NCI-H128 (cell line): Measurements from ENCODE around the gene TTC13.
"Not testable (repeated sequence)": the region's sequence is repeated elsewhere in the genome, so short reads cannot be mapped to it uniquely, and the experiment has no call there.

Source experiments
- DNase-seq: peaks from one replicate; lab custom pipeline; 2025; ENCODE audit not compliant: unreplicated experiment; lab: John Stamatoyannopoulos, UW

The TTC13 gene

DNA sequence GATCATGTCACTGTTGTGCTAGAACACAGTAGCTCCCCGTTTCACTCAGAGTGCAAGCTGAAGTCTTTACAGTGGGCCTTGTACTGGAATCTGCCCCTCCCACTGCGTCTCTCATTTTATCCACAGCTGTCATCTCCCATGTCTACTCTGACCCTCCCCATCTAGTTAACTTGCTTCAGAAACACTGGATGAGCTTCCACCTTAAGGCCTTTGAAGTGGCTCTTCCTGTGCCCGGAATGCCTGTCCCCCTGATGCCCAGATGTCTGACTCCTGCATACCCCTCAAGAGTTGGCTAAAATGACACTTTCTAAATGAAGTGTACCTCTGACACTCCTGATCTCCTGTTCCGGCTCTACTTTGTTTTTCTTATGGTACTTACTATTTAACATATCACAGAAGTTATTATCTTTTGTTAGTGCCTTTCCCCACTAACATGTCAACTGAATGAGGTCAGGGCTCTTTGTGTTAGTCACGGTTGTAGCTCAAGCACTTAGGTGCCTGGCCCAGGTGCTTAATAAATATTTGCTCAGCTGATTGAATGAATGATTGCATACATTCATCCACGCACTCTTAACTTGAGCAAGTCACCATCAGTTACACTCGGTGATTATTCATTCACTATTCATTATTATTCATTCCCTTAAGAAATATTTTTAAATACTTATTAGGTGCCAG lies 13.6 kb upstream of the TTC13 start:
- no peak for DNase-seq

DNA sequence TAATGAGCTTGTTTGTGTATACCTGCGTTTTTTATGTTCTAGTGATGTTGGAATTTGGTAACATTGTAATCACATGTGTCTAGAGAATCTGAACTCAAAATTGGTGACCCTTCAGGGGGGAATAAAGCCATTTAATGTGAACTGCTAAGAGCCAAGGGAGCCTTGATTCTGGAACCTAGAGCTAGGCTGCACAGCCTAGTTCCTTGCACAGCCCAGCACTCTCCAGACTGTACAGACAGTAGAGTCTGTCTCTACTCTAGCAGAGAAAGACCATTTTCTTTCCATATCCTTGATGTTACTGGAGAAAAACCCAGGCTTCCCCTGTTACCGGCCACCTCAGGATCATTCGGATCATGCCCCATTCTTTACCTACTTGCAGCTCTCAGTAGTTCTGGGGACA lies 8.8 kb upstream of the TTC13 start:
- DNase-seq, result no peak

DNA sequence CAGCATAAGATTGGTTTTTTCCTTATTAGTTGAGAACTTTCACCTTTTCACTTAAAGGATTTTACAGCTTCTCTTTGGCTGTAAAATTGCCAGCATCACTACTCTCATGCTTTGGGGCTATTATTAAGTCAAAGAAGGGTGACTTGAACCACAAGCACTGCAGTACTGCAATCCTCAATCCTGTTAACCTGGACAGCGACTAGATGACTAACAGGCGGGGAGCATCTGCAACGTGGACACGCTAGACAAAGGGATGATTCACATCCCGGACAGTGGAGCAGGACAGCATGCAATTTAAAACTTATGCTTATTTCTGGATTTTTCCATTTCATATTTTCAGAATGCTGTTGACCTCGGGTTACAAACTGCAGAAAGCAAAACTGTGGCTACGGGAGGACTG lies 8.3 kb upstream of the TTC13 start:
- DNase-seq, result no peak

DNA sequence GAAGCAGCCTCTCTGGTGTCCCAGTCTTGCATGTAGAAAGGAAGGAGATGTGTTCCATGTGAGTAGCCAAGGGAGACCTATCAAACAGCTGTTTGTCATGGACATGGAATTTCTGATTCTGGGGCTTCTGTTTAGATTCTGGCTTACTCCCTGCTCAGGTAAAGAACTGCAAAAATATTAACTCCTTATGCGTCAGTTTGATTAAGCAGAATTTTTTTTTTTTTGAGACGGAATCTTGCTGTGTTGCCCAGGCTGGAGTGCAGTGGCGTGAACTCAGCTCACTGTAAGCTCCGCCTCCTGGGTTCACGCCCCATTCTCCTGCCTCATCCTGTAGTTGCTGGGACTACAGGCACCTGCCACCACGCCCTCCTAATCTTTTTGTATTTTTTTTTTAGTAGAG lies 7.0 kb upstream of the TTC13 start:
- no peak for DNase-seq

DNA sequence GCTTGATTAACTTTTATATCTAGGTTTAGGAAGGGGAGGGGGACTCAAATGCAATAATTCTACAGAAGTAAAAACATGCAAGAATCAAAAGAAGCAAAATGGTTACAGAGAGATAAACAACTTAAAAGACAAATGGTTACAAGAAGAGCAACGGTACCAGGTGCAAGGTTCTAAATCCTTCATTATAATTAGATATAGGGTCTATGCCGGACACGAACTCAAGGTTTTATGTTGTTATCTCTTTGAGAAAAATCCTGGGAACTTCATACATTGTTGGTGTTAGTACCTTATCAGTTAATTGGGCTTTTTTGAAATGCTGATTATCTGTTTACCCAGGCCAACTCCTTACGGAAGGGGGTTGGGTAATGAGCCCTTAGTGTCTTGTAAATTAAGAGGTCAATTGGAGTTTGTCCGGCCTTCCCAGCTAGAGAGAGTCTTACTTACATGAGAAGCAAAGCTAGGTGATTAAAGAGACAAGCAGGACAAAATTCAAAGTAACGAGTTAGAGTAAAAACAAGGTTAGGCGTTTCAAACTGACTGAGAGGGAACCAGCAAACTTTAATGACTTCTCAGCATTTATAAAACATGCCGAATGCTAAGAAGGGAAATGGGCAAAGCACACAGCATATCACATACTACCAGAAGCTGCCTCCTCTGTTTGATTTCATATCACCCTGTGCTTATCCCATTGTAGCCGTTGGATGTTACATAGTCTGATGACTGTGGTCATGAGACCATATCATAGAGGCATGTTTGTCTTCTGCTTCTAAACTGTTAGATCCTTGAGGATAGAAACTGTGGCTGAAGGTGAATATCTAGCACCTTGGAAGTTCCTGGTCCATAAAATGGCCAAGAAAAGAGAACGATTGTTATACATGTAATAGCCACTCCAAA lies 6.2 kb upstream of the TTC13 start:
- DNase-seq, result not testable (repeated sequence)

DNA sequence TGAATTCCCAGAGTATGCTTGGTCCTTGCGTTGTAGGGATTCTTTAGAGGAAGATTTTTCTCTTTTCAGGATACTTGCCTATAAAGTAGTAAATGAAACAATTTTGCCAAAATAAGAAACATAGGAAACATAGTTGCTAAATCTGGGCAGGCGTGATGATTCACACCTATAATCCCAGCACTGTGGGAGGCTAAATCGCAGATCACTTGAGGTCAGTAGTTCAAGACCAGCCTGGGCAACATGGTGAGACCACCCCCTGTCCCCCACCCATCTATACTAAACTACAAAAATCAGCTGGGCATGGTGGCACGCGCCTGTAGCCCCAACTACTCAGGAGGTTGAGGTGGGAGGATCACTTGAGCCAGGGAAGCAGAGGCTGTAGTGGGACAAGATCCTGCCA lies 5.2 kb upstream of the TTC13 start:
- DNase-seq, result no peak

DNA sequence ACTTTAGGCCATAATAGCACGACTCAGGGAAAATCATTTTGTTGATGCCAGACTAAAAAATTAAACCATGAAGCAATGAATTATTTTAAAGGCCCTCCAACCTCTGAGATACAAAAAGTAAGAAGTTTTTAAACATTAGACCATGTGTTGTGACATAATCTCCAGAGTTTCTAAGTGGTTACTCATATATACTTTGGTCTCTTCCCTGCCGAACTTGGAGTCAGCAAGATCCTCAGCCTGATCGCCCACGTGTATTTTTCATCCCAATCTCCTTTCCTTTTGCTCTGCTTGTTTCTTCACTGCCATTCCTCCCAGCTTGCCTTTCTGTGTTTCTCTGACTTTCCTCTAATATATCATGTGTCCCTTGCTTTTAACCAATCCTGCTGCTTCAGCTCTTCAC lies 4.0 kb upstream of the TTC13 start:
- DNase-seq, result no peak

DNA sequence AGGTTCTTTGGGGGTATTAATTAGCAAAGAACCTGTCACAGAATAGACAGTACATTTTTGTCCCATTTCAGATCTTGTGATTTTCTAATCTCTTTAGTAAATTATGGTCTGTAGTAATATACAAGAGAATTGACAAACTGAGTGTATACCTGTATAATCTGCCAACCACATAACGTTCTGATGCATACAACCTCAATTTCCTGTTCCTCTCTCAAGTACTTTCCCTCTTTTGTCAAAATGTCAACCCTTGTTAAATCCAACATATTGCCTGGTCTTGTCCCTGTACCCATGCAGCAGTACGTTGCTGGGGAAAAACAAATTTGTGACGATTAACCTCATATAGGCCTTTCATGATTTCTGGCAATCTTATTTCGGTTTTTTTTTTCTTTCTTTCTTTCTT lies 1.3 kb upstream of the TTC13 start:
- no peak for DNase-seq

DNA sequence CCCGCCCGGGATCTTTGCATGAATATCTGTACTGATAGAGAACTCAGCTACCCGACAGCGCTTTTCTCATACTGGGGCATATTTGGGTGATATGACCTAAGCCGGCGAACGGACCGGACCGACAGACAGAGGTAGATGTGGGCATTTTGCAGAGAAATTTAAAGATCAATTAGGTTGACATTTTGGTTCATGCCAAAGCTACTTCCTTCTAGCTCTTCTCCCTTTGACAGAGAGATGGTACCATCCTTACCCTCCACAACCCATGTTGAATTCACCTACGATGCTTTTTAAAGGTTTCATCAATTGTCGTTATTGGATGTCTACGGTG lies 692 bp upstream of the TTC13 start:
- DNase-seq, result no peak

DNA sequence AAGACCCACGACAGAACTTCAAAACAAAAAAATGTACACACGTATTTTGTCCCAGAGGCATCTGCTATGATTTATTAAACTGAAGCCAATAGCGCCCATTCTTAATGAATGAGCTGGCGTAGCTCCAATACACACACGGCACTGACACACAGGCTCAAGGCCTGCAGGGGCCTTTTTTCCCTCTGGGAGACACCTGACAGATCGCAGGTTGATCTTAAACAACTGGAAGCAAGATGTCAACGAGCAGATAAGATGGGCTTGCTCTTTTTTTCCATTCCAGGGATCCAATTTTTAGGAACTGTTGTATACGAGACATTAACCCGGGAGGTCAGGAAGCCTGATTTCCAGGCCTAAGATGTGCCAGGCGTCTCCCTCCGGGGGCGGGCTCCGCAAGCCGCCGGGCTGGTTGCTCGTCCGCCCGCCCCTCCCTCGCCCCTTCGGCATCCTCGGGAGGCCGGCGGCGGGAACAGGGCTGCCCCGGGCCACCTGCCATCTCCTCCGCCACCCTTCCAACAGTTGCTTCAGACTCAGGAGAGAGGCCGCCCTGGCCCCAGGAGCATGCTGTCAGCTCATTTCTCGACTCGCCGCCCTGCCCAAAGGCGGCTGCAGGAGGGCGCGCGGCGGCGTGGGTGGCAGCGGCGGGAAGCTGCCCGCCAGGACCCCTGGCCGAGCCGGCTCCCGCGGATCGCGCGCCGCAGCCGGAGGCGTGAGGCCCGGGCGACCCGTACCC lies 735 bp downstream of the TTC13 start:
- peak; percentile 45 for DNase-seq

DNA sequence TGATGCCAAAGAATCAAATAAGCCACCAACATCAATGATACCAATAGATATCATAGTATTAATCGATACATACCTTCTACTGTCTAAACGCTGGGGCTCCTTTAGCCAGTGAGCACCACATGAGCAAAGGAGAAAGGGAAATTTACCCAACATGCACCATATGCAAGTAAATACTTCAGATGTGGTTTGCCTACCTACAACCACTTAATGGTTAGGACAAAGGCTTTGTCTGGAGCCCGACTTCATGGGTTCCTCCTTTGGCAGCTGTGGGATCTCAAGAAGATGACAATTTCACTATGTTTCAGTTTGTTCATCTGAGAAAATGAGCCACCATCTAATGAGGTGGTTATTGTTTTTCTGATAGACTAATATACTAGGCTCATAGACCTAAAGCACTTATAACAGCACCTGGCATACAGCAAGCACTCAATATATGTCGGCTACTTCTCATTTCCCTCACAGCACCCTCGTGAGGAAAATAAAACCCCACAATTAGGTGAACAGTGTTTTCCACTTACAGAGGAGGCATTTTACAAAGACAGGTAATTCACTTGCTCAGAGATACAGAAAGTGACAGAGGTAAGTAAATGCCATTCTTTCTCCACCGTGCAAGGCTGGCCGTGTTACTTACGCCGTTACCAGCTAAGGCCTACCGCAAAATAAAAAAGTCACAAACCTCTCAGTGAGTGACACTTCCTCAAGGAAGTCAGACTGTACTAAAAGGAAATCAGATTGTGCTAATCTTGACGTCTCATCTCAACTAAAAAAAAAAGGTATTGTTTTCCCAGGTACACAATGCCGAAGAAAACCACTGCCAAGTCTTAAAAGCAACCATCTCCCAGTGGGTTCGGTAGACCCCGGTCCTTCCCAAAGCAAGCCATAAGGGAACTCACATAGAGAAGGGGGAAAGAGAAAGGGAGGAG lies 1.6 kb downstream of the TTC13 start:
- DNase-seq, result no peak

DNA sequence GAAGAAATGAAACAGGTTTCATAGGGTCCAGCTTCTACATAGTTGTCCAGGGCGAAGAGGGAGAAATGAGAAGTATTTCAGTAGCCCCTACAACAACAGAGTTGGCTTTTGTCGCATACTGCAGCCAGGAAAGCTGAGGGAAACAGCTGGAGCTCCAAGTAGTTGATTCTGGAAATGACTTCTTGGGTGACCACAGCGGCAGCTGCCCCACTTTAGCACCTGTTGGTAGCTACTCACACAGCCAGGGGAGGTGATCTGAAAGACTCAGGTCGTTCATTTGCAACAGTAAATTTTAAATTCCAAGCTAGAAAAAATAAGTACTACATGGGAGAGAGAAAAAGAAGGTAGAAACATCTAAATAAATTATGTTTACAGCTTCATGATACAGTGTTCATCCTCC lies 2.3 kb downstream of the TTC13 start:
- no peak for DNase-seq

DNA sequence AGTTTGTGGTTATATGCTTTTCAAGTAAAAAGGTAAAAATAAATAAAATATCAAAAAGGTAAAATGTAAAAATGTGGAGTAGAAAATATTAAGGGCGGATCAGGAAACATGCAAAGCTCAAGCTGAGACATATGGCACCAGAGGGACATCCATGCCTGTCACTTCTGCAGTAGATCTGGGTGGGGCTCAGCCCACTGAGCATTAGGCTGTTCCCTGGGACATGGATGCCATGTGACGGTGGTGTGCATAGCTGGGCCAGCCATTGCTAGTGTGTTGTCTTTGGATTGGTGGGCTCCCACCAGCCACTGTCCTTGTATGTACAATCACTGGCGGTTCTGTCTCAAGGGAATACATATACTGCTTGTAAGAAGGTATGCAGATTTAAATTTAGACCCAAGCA lies 3.0 kb downstream of the TTC13 start:
- DNase-seq, result no peak

DNA sequence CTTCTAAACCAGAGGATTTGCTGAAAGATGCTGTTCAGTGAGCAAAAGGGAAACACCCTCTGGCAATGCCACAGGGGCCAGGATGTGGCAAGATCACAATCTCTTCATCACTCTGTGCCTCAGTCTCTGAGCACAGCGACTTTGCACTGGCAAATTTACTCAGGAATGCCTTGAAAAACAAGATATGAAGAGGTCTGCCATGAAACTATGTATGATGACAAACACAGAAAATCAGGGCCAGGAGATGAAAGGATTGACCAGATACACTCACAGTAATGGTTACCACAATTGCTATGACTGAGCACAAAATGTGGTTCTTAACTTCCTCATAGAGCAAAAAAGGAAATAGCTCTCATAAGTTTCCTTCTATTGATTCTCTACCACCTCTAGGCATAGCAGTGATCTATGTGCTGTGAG lies 5.8 kb downstream of the TTC13 start:
- DNase-seq, result no peak

DNA sequence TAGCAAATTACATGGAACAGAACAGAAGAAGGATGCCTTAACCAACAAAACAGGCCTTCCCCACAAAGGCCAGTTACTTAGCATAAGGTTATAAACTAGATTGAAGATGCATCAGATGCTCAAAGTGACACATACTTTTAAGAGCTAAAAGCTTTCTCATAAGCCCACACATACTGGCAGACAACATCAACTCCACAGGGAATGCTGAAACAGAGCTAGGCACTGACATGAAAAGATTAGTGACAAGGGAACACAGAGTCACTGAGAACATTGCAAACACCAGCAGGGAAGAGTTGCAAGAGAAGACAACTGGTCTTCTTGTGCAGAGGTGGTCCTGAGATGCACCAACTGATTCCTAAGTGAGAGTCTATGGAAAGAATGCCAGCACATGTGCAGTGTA lies 6.9 kb downstream of the TTC13 start:
- no peak for DNase-seq

DNA sequence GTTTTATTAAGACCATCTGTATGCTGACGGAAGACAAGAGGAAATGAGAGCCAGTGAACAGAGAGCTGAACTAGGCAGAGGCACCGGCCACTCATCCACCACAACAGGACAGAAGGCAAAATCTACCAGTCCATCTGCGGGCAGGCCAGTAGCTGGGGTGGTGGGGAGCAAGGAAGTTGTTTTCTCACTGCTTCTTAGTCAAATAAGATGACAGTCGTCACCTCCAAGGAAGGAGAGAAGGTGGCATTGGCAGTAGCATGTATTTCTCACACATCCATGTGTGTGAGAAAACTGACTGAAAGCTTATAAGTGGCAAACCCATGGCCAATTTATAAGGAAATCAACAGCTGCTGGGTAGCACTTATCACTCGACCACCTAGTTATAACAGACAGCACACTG lies 8.2 kb downstream of the TTC13 start:
- no peak for DNase-seq

DNA sequence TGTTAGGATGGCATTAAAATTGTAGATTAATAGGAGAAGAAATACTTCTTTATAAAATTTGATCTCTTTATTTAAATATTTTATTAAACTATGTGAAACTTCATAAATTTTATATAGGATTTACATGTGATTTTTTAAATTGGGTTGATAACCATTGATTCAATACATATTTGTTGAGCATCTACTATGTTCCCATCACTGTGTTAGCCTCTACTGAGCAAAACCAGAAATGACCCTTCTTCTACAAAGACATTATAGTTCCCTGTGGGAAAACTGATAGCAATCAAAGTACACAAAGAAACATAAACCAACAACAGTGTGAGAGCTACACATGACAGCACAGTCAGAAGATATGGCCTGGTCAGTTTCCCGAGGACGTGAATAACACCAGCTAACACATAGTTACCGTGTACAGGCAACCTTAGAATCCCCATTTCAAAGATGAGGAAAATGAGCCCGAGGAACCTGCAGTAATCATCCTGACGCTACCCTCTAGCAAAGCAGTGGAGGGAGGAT lies 12.2 kb downstream of the TTC13 start:
- DNase-seq, result no peak

DNA sequence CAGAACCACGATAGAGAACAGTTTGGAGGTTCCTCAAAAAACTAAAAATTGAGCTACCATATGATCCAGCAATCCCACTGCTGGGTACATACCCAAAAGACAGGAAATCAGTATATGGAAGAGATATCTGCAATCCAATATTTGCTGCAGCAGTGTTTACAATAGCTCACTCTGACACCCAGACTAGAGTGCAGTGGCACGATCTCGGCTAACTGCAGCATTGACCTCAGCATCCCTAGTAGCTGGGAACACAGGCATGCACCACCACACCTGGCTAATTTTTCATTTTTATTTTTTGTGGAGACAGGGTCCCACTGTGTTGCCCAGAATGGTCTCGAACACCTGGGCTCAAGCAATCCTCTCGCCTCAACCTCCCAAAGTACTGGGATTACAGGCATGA lies 13.1 kb downstream of the TTC13 start:
- no peak for DNase-seq

DNA sequence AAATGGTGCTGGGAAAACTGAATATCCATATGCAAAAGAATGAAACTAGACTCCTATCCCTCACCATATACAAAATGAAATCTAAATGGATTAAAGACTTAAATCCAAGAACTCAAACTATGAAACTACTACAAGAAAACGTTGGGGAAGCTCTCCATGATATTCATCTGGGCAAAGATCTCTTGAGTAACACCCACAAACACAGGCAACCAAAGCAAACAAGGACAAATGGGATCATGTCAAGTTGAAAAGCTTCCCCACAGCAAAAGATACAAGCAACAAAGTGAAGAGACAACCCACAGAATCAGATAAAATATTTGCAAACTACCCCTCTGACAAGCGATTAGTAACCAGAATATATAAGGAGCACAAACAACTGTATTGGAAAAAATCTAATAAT lies 13.8 kb downstream of the TTC13 start:
- DNase-seq, result no peak

DNA sequence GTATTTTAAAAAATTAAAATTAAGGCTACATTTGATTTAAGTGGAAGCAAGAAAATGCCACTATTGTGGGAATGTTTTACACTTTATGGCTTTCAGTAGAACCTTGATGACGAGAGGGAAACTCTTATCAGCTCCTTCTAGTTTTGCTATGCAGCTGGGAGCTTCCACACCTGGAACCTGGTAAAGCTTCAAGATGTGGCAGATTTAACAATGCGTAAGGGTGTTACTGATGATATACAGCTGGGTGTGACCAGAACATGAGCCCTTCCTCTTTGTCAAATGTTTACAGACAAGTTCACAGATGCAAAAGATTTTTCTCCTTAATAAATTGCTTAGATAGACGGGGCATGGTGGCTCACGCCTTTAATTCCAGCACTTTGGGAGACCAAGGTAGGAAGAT lies 20.3 kb downstream of the TTC13 start:
- no peak for DNase-seq

DNA sequence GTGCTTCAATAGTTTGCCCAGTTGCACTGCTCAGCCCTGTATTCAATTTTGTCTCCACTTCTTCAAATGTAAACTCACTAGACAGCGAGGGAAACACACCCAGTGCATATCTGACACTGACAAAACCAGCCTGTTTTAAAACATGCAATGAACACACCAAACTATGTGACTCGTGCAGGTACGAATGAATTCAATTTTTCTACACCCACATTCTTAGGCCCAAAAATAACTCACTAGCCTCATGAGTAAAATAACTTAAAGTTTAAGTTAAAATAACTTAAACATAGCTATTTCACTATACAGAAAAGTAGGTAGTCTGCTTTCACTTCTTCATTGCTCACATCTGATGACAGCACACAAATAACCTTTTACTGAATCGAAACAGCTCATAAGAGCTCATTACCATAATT lies 21.1 kb downstream of the TTC13 start:
- no peak for DNase-seq
